Cardiac septum (tissue), 1 donor: ENCODE results near the gene GLOD4. TPM values are rescaled to one million over a fixed set of nuclear protein-coding genes. Genes with fewer than 3 reads are reported as not detected.

Experiments used
- DNase-seq: peaks from one replicate; pipeline ENCODE4 v3.0.0-alpha.2; 2020; ENCODE audit warnings: low spot score
- intact Hi-C: fragments of 100-400 bp; cut with DNase I; formaldehyde crosslinking; loops from one replicate; pipeline ENCODE4 v1.14.0; 2022
- total RNA-seq: library from RNA; stranded (reverse); fragmentation: NEBNext Ultra II Directional; extraction: Animal tissue kit (Norgen Biotek cat#: 25700); gene quantifications from one replicate; pipeline ENCODE4 v1.2.1, GENCODE V29; 2021
- donor health status: DM: no; HTN: no; CAD: no.

GLOD4 gene
- total RNA-seq, 1 donor from 2014 or later, result 33.8 TPM

- intact Hi-C loops, result no loop called here
- no peak for DNase-seq
Observed at GRCh38 chr17:720706-721539, 61.2 kb downstream of the GLOD4 start.

GRCh38 chr17:718075-718474, 64.0 kb downstream of the GLOD4 start:
- intact Hi-C loops, result loop anchor here (10.0 kb wide), 1 partner anchor 267 kb away; no protein-coding TSS in a partner anchor
- DNase-seq, result no peak

Other genes with a start within 250 kb of the GLOD4 start
- 44.5 TPM for gene VPS53, start 67.4 kb downstream of the GLOD4 start, total RNA-seq
- 5.1 TPM for gene TLCD3A, start 49.7 kb downstream of the GLOD4 start, total RNA-seq
- 10.9 TPM for gene GEMIN4, start 30.0 kb downstream of the GLOD4 start, total RNA-seq
- gene MRM3, start 73 bp upstream of the GLOD4 start, total RNA-seq, result 15.9 TPM
- gene NXN, start 197.5 kb upstream of the GLOD4 start, total RNA-seq, result 14.3 TPM
- gene TIMM22, start 214.8 kb upstream of the GLOD4 start, total RNA-seq, result 17.8 TPM